HG02943 (cell line): ENCODE data around the gene DGKG.

Experiments used
- ATAC-seq: cut with Tn5 transposase; IDR thresholded peaks from one replicate; pipeline ENCODE4 v1.9.1; 2021; ENCODE audit warnings: mild to moderate bottlenecking, low read depth, moderate library complexity; ENCODE audit not compliant: unreplicated experiment

DGKG gene

DNA sequence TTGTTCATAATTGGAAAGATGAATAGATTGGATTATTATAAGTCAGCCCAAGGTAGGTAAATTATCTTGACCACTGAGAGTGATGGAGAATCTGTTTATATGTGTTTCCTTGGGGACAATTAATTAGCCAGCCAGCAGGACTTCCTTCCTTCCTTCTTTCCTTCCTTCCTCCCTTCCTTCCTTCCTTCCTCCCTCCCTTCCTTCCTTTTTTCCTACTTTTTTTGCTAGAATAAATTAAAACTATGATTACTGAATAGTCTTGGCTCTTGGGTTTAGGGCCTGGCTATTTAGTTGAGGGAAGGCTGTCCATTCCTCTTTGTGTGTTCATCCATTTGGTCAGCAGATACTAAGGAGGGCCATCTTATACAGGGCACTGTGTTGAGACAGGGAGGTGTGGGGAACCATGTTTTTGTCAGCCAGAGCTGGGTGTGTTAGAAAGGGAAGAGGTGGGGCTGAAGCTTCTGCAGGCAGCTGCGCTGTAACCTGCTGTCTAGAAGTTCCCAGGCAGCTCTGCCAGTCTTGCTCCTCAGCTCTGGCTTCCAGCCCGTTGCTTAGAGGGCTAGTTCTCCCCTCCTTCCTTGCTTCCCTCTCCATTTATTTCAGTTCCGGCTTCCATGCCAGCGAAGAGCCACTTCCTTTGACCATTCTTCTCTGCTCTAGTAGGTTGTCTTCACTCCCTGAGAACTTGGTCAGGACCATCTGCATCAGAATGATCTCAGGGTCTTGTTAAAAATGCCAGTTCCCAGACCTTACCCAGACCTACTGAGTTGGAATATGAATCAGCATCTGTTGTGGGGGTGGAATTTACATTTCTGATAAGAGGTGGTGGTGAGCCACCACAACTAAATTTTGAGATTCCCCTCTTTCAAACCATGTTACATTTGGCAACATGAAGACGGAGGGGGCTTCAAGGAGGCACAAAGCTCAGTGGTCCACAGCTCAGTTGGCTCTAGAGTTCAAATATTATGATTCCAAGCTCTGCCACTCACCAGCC, 113.9 kb downstream of the DGKG start:
- no peak for ATAC-seq

DNA sequence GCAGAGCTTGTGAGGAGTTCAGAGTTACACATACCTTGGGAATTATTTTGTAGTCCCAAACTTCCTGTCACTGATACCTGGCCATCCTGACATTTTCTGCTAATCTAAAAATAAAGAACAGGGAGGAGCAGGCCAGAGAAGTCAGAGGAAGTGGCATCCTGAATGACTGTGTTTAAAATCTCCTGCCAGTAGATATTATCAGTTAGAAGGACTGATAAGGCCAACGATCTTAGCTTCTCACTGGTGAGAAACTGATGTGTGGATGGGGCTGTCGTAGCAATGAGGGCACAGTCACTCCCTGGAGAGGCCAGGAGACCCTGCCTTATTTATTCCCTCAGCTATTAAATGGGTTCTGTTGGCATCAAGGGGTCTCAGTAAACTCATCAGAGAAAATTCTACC, 115.1 kb downstream of the DGKG start:
- no peak for ATAC-seq

DNA sequence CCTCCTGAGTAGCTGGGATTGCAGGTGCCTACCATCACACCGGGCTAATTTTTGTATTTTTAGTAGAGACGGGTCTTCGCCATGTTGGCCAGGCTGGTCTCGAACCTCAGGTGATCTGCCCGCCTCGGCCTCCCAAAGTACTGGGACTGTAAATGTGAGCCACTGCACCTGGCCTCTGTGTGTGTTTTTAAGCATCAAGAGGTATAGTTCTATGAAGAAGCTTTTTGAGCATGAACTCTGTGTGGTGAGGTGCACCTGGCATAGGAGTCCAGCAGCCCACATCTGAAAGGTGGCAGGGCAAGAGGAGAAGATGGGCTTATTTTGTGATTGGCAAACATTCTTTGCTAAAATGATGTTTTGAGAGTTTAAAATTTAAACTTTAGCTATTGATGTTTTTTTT, 118.0 kb downstream of the DGKG start:
- ATAC-seq: no peak

DNA sequence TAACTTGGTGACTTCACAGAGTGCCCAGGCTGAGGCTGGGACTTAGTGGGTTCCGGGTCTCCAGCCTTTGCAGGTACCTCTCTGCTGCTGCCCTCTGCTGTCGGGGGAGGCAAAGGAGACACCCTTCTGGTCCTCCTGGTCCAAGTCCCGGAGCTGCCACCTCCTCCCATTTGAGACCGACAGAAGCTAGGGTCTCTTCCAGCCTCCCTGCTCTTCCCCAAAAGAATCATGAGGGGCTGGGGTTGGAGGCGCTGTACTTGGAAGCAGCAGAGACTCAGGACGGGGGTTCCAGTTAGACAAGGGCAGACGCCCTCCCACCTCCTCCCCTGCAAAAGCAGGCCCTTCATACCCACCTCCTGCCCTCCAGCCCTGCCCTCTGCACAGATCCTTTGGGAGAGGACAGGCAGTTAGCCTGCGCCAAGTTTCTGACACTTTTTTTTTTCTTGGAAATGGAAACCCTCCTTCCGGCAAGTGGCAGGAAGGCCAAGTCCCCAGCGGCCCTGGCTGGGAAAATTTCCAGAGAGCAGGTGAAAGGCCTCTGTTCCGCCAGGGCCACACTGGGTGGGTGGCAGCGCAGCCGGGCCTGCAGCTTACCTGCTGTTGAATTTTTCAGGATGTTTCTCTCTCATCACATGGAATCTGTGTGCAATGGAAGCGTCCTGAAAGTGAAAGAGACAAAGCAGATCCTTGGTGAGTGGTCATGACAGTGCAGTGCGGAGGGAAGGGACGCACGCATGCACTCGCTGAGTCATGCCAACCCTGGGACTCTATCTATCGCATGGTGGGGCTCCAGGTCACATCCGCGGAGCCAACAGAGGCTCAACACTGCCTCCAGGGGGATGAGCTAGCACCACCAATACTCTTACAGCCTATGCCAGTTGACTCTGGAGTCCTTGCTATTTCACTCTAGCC, 119.9 kb downstream of the DGKG start:
- ATAC-seq: peak; percentile 64

DNA sequence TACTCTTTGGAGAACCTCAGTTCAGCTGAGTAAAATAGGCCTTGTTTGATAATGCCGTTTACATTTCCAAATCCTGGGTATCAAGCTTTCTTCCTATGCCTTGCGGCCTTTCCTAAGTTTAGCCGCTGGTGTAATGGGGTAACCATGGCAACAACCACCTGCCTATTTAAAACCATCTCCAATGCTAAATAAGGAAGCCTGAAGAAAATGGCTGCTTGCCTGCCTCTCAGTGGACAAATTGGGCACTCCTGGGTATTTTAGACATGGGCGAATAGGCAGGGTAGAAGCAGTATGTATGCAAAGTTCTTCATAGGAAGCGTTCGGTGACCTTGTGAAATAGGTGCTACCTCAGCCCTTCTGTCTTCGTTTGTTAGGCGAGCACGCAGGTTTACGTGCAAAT, 122.7 kb downstream of the DGKG start:
- no peak for ATAC-seq

DNA sequence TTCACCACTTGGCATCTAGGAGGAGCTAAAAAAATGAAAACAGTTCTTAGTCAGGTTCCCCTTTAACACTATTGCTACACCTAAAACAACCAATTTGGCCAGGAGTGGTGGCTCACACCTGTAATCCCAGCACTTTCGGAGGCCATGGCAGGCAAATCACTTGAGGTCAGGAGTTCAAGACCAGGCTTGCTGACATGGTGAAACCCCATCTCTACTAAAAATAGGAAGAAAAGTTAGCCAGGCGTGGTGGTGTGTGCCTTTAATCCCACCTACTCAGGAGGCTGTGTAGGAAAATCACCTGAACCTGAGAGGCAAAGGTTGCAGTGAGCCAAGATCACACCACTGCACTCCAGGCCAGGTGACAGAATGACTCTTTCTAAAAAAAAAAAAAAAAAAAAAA, 124.1 kb downstream of the DGKG start:
- ATAC-seq: no peak

DNA sequence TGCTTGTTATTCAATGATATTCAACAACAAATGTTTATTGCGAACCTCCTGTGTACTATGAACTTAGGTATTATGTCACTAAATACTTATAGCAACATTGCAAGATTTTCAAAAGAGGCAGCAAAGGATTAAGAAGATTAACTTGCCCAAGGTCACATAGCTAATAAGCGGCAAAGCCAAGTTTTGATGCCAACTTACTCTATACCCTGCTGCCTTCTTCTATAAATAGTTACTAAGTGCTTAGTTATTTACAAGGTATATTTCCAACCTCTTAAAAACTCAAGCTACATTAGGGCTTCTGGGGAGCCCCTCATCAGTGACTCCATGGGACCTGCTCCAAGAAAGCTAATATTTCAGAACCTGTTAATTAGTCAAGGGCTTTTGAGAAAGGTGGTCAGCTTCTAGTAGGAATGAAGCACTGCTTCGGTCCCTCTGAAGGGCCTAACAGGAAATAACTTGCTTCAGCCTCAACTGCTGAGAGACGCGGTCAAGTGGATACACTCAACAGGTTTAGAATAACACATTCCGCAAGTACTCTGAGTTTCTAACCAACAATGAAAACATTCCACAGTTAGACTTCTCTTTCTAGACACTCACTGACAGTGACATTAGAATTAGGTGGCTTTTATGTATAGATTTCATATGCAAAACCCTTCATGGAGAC, 125.5 kb downstream of the DGKG start:
- ATAC-seq: no peak

DNA sequence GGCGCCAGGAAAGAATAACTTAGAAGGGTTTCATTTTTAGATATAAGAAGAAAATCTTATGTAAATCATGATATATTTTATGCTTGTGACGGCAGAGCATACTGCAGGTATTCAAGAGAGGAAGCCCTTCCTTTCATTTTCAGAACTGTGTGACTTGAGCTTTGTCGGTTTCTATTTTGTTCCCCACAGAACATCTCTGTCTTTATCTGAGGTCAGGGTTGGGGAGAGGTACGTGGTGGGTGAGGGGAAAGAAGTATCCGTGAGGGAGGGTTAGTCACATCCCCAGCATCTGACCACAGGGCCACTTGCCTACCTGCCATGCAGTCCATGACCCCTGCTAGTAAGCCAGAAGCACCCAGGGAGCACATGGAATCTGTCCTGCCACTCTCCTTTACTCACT, 126.5 kb downstream of the DGKG start:
- ATAC-seq: peak; percentile 77

DNA sequence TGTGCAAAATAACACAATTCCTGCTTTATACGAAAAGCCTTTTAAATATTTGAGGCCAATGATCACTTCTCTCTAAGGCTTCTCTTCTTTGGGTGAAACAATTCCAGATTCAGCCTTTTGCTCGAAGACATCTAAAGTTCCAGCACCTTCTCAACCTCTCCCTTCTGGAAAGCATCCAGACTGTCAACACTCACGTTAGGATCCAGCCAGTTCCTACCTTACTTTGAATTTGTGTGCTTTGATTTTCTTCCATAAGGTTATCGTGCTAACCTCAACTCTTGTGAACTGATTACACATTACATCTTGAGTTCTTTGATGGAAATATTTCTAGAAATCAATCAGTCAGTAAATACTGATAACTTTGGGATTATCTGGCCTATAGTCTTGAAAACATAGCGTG, 127.9 kb downstream of the DGKG start:
- no peak for ATAC-seq

DNA sequence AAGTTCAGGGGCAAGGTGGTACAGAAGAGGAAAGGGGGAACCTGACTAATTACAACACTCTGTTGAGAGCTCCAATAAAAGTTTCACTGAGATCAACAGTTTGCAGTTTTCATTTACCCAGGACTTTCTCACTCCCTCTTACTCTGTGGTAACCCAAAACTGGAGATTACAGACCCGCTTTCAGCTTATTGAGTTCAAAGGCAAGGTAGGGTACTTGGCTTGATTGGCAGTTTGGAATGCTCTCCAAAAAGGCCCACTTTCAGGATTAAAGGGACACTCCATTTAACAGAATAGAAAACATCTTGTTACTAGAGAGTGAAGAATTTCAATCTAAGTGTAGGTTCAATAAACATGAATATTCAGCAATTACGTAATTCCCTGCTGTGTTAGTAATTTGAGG, 135.6 kb downstream of the DGKG start:
- ATAC-seq: no peak

DNA sequence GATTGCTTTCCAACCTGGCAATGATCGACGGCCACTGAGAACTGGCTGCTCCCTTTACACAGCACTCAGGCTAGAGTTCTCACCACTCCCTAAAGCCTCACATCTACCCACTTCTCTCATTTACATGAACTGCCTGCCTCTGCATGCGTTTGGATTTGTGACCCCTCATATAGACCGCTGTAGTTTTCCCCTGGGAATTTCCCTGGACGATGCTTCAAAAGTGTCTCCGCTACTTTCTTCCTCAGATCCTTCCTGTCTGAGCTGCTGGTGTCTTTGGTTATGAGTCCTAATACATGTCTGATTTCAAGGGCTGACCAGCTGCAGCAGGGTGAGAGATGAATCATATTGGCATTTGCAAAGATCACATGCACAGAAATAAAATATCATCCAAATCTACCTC, 136.4 kb downstream of the DGKG start:
- no peak for ATAC-seq

DNA sequence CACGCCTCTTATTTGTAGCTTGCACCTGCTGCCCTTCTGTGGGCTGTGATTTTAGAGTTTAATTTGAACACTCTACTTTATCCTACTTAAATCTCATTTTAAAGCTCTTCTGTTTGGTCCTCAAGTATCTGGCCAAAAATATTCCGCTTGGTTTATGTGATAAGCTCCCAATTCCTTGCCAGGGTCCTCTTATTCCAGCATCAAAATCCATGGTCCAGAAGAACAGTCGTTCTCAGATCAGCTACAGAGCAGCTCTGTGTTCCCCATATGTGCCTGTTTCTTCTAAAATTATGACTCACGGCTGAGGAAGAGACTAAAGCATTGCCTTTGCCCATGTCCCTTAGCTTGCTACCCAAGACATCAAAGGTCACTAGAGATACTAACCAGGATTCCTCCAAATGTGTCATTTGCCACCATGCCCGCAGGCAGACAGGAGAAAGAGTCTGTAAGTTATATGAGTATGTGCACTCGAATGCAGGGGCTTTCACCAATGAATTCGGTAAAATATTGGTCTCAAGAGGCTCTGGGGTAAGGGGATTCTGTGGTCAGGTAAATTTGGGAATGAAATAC, 137.9 kb downstream of the DGKG start:
- ATAC-seq: no peak

DNA sequence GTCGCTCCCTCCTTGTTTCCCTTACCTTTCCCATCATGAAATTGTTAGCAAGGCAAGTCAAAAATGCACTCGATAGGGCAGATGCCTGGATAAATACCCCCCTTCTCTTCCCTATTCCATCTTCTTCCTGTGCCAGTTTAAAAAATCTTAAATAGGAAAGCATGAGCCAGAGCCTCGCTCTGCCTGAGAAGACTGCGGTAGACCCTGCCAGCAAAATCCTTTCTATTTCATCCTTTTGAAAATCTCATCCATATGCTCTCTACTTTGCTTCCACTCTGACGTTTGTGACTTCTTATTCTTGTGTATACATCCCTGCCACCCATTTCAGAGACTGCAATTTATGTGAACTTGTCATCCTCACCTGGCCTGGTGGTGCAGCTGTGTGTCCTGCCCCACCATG, 138.6 kb downstream of the DGKG start:
- ATAC-seq: no peak

DNA sequence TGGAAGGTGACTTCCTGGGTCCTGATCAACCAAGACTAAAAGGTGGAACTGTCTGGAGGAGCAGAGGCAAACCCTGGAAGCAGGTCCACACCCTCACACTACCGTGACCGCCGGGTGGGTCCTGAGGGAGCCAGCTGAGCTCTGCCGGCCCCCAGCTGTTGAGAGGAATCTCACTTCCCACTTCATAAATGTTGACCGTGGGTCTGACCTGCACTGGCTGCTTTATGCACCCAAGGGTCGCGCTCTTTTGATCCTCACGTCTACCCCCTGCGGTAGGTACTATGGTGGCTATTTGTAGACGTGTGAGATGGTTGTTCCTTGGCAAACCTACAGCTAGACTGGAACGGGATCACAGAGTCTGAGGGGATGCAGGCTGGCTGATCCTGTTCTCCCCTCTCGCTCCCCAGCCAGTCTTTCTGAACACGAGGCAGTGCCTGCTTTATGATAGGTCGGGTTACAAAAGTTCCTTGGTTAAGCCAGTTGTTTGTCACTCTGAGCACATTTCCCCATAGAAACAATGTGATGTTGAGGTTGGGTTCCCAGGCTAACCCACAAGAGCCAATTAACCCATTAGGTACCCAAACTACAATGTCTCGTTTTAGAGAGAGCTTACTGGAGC, 140.2 kb downstream of the DGKG start:
- ATAC-seq: no peak

DNA sequence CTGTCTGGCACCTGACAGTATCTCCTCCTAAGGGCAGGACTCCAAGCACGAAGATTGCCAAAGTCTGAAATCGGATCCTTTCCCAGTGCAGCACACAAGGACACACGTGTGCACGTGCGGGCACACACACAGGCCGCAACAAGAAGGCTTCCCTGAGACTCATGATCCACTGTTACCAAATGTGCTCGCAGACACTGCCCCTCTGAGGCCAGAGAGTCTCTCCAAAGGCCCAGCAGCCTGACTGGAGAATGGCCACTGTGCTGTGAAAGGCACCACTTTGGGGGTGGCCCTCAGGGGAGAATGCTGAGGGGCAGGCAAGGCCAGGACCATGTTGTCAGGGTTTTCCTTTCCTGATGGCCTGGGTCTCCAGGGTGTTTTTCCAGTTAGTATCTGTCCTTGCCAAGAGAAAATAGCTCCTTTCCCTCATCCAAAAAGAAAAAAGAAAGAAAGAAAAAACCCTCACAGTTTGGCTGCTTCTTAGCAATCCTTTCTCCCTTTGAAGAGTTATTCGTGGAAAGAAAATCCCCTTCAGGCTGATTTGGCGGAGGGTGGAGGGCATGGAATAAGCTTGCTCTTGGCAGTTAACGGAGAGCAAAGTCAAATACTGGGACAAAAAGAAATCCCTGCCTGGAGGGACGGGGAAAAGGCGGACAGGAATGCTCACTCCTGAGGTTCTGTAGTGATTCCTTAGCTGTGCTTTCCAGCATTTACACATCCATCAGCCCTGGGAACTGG, 141.0 kb downstream of the DGKG start:
- no peak for ATAC-seq

DNA sequence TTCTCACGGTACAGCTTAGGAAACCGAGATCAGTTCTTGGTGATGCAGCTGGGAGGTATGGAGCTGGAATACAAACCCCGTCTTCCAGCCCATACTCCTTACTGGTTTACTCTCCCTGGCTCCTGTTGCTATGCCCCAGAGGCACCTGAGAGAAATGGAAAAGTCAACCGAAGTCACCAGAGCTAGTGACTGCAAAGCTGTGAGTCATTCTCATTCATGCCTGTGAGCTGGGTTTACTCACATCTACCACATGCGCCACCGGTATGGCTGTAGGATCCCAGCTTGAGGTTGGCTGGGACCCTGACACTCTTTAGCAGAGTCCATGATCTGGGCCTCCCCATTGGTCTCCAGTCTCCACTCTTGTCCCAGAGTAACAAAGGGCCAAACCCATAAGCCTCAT, 141.7 kb downstream of the DGKG start:
- no peak for ATAC-seq

DNA sequence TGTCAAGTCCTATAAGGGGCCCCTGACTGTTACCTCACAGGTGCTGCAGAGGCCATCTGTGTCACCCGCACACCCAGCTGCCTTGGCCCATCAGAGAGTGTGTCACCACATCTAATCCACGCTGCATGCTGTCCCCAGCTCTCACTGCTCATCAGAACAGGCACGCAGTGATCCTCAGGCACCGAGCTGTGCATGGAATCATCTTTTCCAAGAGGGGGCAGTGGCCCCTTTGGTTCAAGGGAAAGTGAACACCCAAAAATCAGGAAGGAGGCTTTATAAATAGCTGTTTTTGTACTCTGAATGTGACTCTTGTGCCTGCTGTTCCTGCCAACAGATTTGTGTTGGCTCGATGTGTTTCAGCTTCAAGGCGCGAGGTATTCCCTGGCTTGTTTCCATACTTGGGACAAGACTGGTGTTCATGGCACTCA, 142.8 kb downstream of the DGKG start:
- ATAC-seq: no peak

DNA sequence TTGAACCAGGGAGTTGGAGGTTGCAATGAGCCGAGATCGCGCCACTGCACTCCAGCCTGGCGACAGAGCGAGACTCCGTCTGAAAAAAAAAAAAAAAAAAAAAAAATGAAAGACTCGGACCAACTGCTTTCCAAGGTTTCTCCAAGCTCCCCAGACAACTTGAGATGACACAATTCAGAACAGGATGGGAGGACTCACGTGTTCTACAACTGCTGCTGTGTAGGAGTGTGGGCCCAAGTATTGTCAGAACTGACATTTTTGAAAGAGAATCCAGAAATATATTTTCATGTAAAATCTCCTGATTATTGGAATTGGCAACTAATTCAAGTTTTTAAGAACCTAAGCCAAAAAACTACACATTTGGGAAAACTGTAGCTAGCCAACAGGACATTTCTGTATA, 143.6 kb downstream of the DGKG start:
- ATAC-seq: no peak

DNA sequence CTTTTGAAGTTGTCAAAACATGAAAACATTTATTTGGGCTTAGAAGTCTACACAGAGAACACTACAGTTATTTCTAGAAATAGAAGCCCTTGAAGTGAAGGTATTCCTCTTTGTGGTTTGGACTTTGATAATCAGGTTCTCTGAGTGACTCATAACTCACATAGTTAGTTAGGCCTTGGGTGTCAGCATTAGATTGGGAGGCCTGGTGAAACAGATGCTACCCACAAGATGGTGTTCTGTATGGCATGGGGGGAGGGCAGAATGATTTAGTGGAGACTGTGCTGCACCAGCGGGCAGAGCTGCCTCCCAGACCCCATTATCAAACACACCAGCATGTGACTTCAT, 144.2 kb downstream of the DGKG start:
- ATAC-seq: peak; percentile 66
